Keratinocyte (primary cell): ENCODE measurements around the gene MARCHF10. TPM values are rescaled to one million over a fixed set of nuclear protein-coding genes. Genes with fewer than 3 reads are reported as not detected.

Source experiments
- DNase-seq: peaks from one replicate; pipeline ENCODE4 v3.0.0-alpha.2; 2011; ENCODE audit warnings: low read depth, missing footprints, low spot score
- FAIRE-seq: peaks from 2 replicates; lab custom pipeline; 2011; peaks lifted over from hg19 to GRCh38; lab: Jason Lieb, UNC
- H2AFZ ChIP-seq: 2 replicates; pipeline ENCODE4 v1.6.0; 2012; ENCODE audit warnings: low read length, control low read depth, inconsistent platforms; ENCODE audit not compliant: control insufficient read depth
- H3K27ac ChIP-seq: 2 replicates; pipeline ENCODE4 v1.5.1; 2011; ENCODE audit warnings: low read length; ENCODE audit not compliant: control insufficient read depth, insufficient read depth
- H3K27me3 ChIP-seq: 3 replicates; pipeline ENCODE4 v1.6.0; 2011; ENCODE audit warnings: low read length; ENCODE audit not compliant: control insufficient read depth, insufficient read depth; ENCODE audit errors: extremely low read depth
- H3K36me3 ChIP-seq, 2 experiments: 2 replicates in 1 of 2; 3 replicates in 1 of 2; pipeline ENCODE4 v1.5.1; 2011; ENCODE audit warnings: low read length in 2 of 2, mild to moderate bottlenecking in 1 of 2; ENCODE audit not compliant: control insufficient read depth in 2 of 2, insufficient read depth in 2 of 2; ENCODE audit errors: extremely low read depth in 1 of 2
- H3K4me1 ChIP-seq: 3 replicates; pipeline ENCODE4 v1.5.1; 2011; ENCODE audit warnings: low read length; ENCODE audit not compliant: control insufficient read depth, insufficient read depth; ENCODE audit errors: extremely low read depth
- H3K4me2 ChIP-seq: 3 replicates; pipeline ENCODE4 v1.6.0; 2011; ENCODE audit warnings: low read depth, low read length; ENCODE audit not compliant: control insufficient read depth, insufficient read depth; ENCODE audit errors: extremely low read depth
- H3K4me3 ChIP-seq, 3 experiments: fragments of 200-600 bp in 1 of 3; sonication (generic) in 1 of 3; 2 replicates in 2 of 3; 3 replicates in 1 of 3; pipeline ENCODE4 v1.5.1; 2011 to 2016; ENCODE audit warnings: low read length in 3 of 3, mild to moderate bottlenecking in 3 of 3, control low read depth in 2 of 3, inconsistent platforms in 1 of 3, low read depth in 1 of 3, mixed read lengths in 1 of 3, mixed run types in 1 of 3, moderate library complexity in 1 of 3; ENCODE audit not compliant: control insufficient read depth in 2 of 3, insufficient read depth in 2 of 3; ENCODE audit errors: extremely low read depth in 1 of 3
- H3K79me2 ChIP-seq: 2 replicates; pipeline ENCODE4 v1.6.0; 2012; ENCODE audit warnings: low read length; ENCODE audit not compliant: control insufficient read depth, insufficient read depth
- H3K9ac ChIP-seq: 3 replicates; pipeline ENCODE4 v1.6.0; 2011; ENCODE audit warnings: low read length; ENCODE audit not compliant: control insufficient read depth, insufficient read depth; ENCODE audit errors: extremely low read depth
- H3K9me1 ChIP-seq: 3 replicates; pipeline ENCODE4 v1.6.0; 2011; ENCODE audit warnings: low read length; ENCODE audit not compliant: control insufficient read depth, insufficient read depth; ENCODE audit errors: extremely low read depth
- H3K9me3 ChIP-seq: 2 replicates; pipeline ENCODE4 v1.5.1; 2012; ENCODE audit warnings: low read depth, low read length; ENCODE audit not compliant: control insufficient read depth
- H4K20me1 ChIP-seq: 3 replicates; pipeline ENCODE4 v1.6.0; 2011; ENCODE audit warnings: low read length; ENCODE audit not compliant: control insufficient read depth, insufficient read depth; ENCODE audit errors: extremely low read depth
- EZH2 ChIP-seq: IDR thresholded peaks from one replicate; pipeline ENCODE4 v1.6.1; 2012; ENCODE audit warnings: inconsistent platforms, mild to moderate bottlenecking, low read length, moderate library complexity
- dilution Hi-C: fragments of 300-500 bp; cut with MboI; formaldehyde crosslinking; loops from one replicate; pipeline ENCODE4 v1.7.0; 2020; ENCODE audit warnings: low sequenced_read_pairs; ENCODE audit not compliant: extremely low pct_ligation_motif_present
- polyA plus RNA-seq, 5 experiments: library from polyadenylated mRNA; depleted of rRNA in 3 of 5; stranded (reverse) in 3 of 5; stranded (forward) in 1 of 5; unstranded in 1 of 5; fragments of >200 nt; gene quantifications; 1 replicate in 1 of 5; 2 replicates in 3 of 5; 3 replicates in 1 of 5; pipeline versions ENCODE4 v1.2.1 to v1.2.3, GENCODE V29; 2011 to 2012; ENCODE audit warnings: missing spikeins in 2 of 5, low read depth in 1 of 5, low replicate concordance in 1 of 5
- TF ChIP-seq, protein P1 (sequence below), 3 experiments: IDR thresholded peaks in 1 of 3; conservative IDR thresholded peaks in 1 of 3; optimal IDR thresholded peaks in 1 of 3; 2 replicates in 2 of 3; 3 replicates in 1 of 3; pipeline versions ENCODE3 to v1.5.1; 2011; ENCODE audit warnings: low read length in 3 of 3, mild to moderate bottlenecking in 3 of 3, moderate library complexity in 2 of 3, control low read depth in 1 of 3, inconsistent platforms in 1 of 3; ENCODE audit not compliant: insufficient read depth in 2 of 3; ENCODE audit errors: extremely low read depth in 1 of 3

The MARCHF10 gene
- polyA plus RNA-seq, 1 donor (not counting 4 experiments of a cell fraction or from before 2014, with no cell fraction given): not detected

DNA sequence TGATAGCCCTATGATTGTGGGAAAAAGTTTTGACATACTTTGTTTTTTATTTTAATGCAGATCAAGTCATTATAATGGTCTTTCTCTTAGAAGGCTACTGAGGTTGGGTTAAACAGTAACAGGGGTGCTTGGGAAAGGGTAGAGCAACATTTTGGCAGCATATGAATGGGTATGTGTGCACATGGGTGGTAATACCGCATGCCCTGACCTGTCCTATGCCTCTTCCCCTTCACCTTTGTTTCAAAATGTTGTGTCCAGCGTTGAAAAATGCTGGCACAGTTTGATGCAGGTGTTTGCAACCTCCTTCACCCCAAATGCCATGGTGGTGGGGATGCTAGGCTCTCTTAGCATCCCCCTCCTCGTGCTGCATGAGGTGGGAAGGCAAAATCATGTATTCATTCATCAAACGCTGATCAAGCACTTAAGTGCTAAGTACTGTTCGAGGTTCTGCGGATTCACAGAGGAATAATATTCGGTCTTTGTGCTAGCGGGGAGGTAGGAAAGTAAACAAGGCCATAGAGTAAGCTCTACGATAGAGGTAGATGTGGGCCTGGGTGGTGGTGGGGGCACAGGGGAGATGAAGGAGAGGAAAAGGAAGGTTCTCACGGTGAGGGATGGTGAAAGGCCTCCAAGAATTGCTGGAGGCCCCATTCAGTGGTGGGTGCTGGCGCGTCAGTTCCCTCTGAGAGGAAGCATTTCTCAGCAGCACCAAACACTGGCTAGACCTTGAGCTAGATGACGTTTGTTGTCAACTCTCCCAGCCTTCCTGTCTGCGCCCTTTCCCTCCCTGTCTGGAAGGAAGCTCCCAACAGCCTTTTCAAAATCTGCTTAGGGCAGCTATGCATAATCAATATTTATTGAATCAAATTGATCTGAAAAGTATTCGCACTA lies 13.3 kb upstream of the MARCHF10 start:
- Histone ChIP-seq H3K9ac (no peak overlapping the region), H2AFZ (peak overlapping the region; percentile 29), H3K27ac (peak overlapping the region; percentile 84), H3K4me3 (no peak overlapping the region), H3K9me3 (no peaks in the 10 kb centered on the region), H3K27me3 (no peaks in the 10 kb centered on the region), H3K36me3 (no peaks in the 10 kb centered on the region), H3K79me2 (no peaks in the 10 kb centered on the region), H3K4me1 (peaks cover 63% of the 10 kb centered on the region), H4K20me1 (no peaks in the 10 kb centered on the region), H3K9me1 (no peaks in the 10 kb centered on the region), H3K4me2 (peak overlapping the region; percentile 4)
- dilution Hi-C loops: no loop called here
- TF ChIP-seq EZH2: no peak
- TF ChIP-seq, protein P1, sequence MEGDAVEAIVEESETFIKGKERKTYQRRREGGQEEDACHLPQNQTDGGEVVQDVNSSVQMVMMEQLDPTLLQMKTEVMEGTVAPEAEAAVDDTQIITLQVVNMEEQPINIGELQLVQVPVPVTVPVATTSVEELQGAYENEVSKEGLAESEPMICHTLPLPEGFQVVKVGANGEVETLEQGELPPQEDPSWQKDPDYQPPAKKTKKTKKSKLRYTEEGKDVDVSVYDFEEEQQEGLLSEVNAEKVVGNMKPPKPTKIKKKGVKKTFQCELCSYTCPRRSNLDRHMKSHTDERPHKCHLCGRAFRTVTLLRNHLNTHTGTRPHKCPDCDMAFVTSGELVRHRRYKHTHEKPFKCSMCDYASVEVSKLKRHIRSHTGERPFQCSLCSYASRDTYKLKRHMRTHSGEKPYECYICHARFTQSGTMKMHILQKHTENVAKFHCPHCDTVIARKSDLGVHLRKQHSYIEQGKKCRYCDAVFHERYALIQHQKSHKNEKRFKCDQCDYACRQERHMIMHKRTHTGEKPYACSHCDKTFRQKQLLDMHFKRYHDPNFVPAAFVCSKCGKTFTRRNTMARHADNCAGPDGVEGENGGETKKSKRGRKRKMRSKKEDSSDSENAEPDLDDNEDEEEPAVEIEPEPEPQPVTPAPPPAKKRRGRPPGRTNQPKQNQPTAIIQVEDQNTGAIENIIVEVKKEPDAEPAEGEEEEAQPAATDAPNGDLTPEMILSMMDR (optimal IDR thresholded peaks at IDR 0.05 in 1 of 3, IDR thresholded peaks at IDR 0.05 in 1 of 3, conservative IDR thresholded peaks at IDR 0.05 in 1 of 3; ENCODE audit: extremely low read depth in 1 of 3, insufficient read depth in 2 of 3, low read length in 3 of 3): no peak
- peak; percentile 46 for FAIRE-seq
- DNase-seq: no peak

DNA sequence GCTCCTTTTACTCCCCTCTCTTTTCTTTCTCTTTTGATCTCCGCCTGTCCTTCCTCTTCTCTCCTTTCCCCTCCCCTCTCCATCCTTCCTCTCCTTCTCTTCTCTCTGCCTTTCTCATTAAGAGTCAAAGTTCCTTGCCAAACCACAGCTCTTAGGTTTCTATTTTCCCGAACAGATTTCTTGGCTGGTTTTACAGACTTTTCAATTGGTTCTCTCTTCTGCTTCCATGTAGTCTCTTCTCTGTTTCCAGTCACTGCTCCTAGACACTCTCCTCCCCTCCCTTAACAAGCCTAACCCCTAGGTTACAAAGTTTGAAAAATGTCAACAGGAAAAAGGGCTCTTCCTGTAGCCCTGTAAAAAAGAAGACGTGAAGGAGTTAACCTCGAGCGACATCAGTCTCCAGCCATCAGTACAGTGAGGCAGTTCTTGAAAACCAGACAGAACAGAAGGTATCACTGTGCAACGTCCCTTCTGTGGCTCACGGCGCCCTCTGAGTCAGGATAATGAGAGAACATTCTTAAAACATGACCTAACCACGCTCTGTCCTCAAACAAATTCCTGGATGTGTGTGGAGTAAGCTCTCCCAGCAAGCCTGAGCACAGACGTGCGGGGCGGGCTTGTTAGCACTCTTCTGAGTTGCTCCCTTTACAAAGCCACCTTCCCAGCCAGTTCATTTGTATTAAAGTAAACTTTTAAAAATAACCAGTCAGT lies 11.6 kb upstream of the MARCHF10 start:
- Histone ChIP-seq H3K79me2 (no peaks in the 10 kb centered on the region), H3K4me3 (peak overlapping the region in 2 of 3 experiments; percentile 21 to 59), H4K20me1 (no peaks in the 10 kb centered on the region), H3K36me3 (no peaks in the 10 kb centered on the region), H3K9me1 (no peaks in the 10 kb centered on the region), H3K9me3 (no peaks in the 10 kb centered on the region), H3K9ac (peak overlapping the region; percentile 68), H3K4me2 (peak overlapping the region; percentile 72), H3K4me1 (peaks cover 54% of the 10 kb centered on the region), H2AFZ (peak overlapping the region; percentile 83), H3K27ac (peak overlapping the region; percentile 84), H3K27me3 (no peaks in the 10 kb centered on the region)
- DNase-seq (peak; percentile 77), FAIRE-seq (peak; percentile 100)
- TF ChIP-seq, protein P1 (optimal IDR thresholded peaks at IDR 0.05 in 1 of 3, IDR thresholded peaks at IDR 0.05 in 1 of 3, conservative IDR thresholded peaks at IDR 0.05 in 1 of 3; ENCODE audit: extremely low read depth in 1 of 3, insufficient read depth in 2 of 3, low read length in 3 of 3): peak in 1 of 3 experiments; percentile 37
- TF ChIP-seq EZH2: no peak
- dilution Hi-C loops: no loop called here
